Activated naive CD4-positive, alpha-beta T cell treated with anti-CD3 and anti-CD28 coated beads, Interleukin-2, amount 10 ng/mL, durations not matched to agents 7 days and 5 days (primary cell): ENCODE data around the gene CUEDC2.

ENCODE experiments used
- CTCF ChIA-PET: fragments of 350-600 bp; sonication (Branson Sonifier 250); formaldehyde crosslinking; loops from one replicate; lab custom pipeline; 2021; ENCODE audit warnings: antibody characterized with exemption; lab: Charles Lee
- DNase-seq: peaks from one replicate; pipeline ENCODE4 v3.0.0-alpha.2; 2020
- H3K27ac Mint-ChIP-seq: one replicate; pipeline ENCODE4 v1.8.0; 2021; ENCODE audit warnings: mild to moderate bottlenecking, moderate library complexity, mixed read lengths
- H3K27me3 Mint-ChIP-seq: one replicate; pipeline ENCODE4 v1.8.0; 2021; ENCODE audit warnings: mild to moderate bottlenecking, mixed read lengths
- H3K36me3 Mint-ChIP-seq: one replicate; pipeline ENCODE4 v1.8.0; 2021; ENCODE audit warnings: mixed read lengths
- H3K4me1 Mint-ChIP-seq: one replicate; pipeline ENCODE4 v1.8.0; 2021; ENCODE audit warnings: mixed read lengths
- H3K4me3 Mint-ChIP-seq: one replicate; pipeline ENCODE4 v1.8.0; 2021; ENCODE audit warnings: mild to moderate bottlenecking, moderate library complexity, mixed read lengths
- H3K9me3 Mint-ChIP-seq: one replicate; pipeline ENCODE4 v1.8.0; 2021; ENCODE audit warnings: mixed read lengths

Gene CUEDC2

GRCh38 chr10:102425444-102425843 lies 6.9 kb downstream of the CUEDC2 start:
- Mint-ChIP-seq H3K4me1 (peaks cover 26% of the 10 kb centered on the region), H3K4me3 (no peak overlapping the region), H3K27ac (no peak overlapping the region), H3K9me3 (no peaks in the 10 kb centered on the region), H3K36me3 (peaks cover 20% of the 10 kb centered on the region), H3K27me3 (peaks cover 6% of the 10 kb centered on the region)
- CTCF ChIA-PET, result interaction anchor here (0.9 to 1.3 kb wide), 3 partner anchors 22 to 195 kb away, joined by 3 to 6 read pairs (median 5); no protein-coding TSS in a partner anchor
- no peak for DNase-seq

DNA sequence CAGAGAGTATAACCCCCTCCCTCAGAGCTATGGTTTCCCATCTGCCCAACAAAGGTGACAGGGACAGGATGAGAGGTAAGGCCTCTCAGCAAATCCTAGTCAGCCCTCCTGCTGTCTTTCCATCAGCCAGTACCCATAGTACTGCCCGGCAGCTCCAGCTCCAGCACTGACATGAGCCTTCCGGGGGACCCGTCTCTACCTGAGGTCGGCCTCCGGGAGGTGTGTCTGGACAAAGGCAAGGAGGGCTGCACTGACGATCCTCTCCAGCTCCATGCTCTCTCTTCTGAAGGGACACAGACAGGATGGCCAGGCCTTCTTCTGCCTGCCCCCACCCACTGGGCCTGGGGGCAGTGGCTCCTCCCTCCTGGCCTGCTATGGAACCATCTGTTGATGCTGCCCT lies 7.5 kb downstream of the CUEDC2 start:
- Mint-ChIP-seq H3K4me3 (no peak overlapping the region), H3K36me3 (peaks cover 19% of the 10 kb centered on the region), H3K9me3 (no peaks in the 10 kb centered on the region), H3K27ac (no peak overlapping the region), H3K4me1 (peaks cover 31% of the 10 kb centered on the region), H3K27me3 (peaks cover 10% of the 10 kb centered on the region)
- DNase-seq, result no peak
- CTCF ChIA-PET, result interaction anchor here (1.2 to 4.5 kb wide), 4 partner anchors 22 to 194 kb away, joined by 5 to 35 read pairs (median 17); no protein-coding TSS in a partner anchor

- DNase-seq, result no peak
- H3K27ac Mint-ChIP-seq, result no peak overlapping the region
- no peaks in the 10 kb centered on the region for H3K9me3 Mint-ChIP-seq
- peaks cover 19% of the 10 kb centered on the region for H3K36me3 Mint-ChIP-seq
- peaks cover 18% of the 10 kb centered on the region for H3K27me3 Mint-ChIP-seq
- H3K4me1 Mint-ChIP-seq, result peaks cover 38% of the 10 kb centered on the region
- H3K4me3 Mint-ChIP-seq, result no peak overlapping the region
- CTCF ChIA-PET, result interaction anchor here (1.2 to 5.0 kb wide), 5 partner anchors 21 to 194 kb away, joined by 3 to 35 read pairs (median 28); no protein-coding TSS in a partner anchor
Measured at GRCh38 chr10:102424145-102424544, 8.2 kb downstream of the CUEDC2 start.

GRCh38 chr10:102423372-102423968 lies 8.9 kb downstream of the CUEDC2 start:
- H3K27me3 Mint-ChIP-seq, result peaks cover 24% of the 10 kb centered on the region
- H3K4me3 Mint-ChIP-seq, result peak overlapping the region; percentile 96
- CTCF ChIA-PET, result interaction anchor here (0.6 to 5.0 kb wide), 13 partner anchors 9 to 264 kb away, joined by 3 to 35 read pairs (median 3); partner anchors contain the start of gene CUEDC2
- no peak overlapping the region for H3K27ac Mint-ChIP-seq
- peaks cover 19% of the 10 kb centered on the region for H3K36me3 Mint-ChIP-seq
- no peaks in the 10 kb centered on the region for H3K9me3 Mint-ChIP-seq
- peaks cover 42% of the 10 kb centered on the region for H3K4me1 Mint-ChIP-seq
- no peak for DNase-seq

DNA sequence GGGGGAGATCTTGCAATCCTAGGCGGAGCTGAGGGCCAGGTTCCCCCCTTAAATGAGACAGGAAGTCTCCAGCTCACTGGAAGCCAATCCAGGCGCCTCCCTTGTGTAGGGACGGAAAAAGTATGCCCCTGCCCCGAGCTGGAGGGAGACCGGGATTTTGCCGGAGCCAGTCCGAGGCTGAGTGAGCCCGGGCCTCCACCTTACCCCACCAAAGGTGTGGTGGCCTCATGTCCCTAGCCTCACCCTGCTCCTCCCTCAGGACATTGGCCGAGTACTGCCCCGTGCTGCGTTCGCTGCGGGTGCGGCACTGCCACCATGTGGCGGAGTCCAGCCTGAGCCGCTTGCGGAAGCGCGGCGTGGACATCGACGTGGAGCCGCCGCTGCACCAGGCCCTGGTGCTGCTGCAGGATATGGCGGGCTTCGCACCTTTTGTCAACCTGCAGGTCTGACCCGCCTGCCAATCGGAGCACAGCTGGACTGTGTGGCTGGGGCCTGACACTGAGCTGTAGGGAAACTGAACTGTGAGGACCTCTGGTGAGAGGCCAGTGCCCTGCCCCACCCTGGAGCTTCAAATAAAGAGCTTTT lies 9.7 kb downstream of the CUEDC2 start:
- Mint-ChIP-seq H3K27me3 (peaks cover 33% of the 10 kb centered on the region), H3K4me3 (peak overlapping the region; percentile 96), H3K27ac (peak overlapping the region; percentile 86), H3K36me3 (peaks cover 19% of the 10 kb centered on the region), H3K9me3 (no peaks in the 10 kb centered on the region), H3K4me1 (peaks cover 42% of the 10 kb centered on the region)
- peak; percentile 70 for DNase-seq
- CTCF ChIA-PET, result interaction anchor here (0.6 to 5.0 kb wide), 22 partner anchors 8 to 263 kb away, joined by 3 to 35 read pairs (median 3); partner anchors contain the start of genes C10orf95, CUEDC2 and SUFU

DNA sequence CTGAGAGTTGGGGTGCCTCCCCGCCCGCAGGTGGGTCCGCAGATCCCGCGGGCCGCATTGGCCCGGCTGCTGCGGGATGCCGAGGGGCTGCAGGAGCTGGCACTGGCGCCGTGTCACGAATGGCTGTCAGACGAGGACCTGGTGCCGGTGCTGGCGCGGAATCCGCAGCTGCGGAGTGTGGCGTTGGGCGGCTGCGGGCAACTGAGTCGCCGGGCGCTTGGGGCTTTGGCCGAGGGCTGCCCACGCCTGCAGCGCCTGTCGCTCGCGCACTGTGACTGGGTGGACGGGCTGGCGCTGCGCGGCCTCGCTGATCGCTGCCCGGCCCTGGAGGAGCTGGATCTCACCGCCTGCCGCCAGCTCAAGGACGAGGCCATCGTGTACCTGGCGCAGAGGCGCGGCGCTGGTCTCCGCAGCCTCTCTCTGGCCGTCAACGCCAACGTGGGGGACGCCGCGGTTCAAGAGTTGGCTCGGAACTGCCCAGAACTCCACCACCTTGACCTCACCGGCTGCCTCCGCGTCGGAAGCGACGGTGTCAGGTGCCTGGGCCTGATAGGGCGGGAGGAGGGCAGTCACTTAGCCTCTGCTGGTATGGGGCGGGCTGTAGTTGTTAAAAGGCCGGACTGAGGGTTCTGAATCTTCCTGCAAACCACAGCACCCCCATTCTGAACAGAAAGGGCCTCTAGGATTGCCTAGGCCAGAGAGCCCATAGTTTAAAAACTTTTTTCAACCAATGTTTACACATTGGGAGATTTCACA lies 10.4 kb downstream of the CUEDC2 start:
- H3K27ac Mint-ChIP-seq, result peak overlapping the region; percentile 96
- peaks cover 17% of the 10 kb centered on the region for H3K36me3 Mint-ChIP-seq
- no peaks in the 10 kb centered on the region for H3K9me3 Mint-ChIP-seq
- peaks cover 40% of the 10 kb centered on the region for H3K27me3 Mint-ChIP-seq
- H3K4me1 Mint-ChIP-seq, result peaks cover 42% of the 10 kb centered on the region
- peak; percentile 54 for DNase-seq
- H3K4me3 Mint-ChIP-seq, result peak overlapping the region; percentile 96
- CTCF ChIA-PET, result interaction anchor here (1.0 to 5.0 kb wide), 16 partner anchors 8 to 262 kb away, joined by 3 to 35 read pairs (median 5); partner anchors contain the start of genes C10orf95, CUEDC2 and SUFU

- Mint-ChIP-seq H3K4me1 (peaks cover 42% of the 10 kb centered on the region), H3K4me3 (peak overlapping the region; percentile 96), H3K36me3 (peaks cover 17% of the 10 kb centered on the region), H3K27ac (peak overlapping the region; percentile 96), H3K9me3 (no peaks in the 10 kb centered on the region), H3K27me3 (peaks cover 43% of the 10 kb centered on the region)
- CTCF ChIA-PET, result interaction anchor here (1.1 to 5.0 kb wide), 12 partner anchors 8 to 195 kb away, joined by 3 to 35 read pairs (median 6); partner anchors contain the start of genes C10orf95 and CUEDC2
- DNase-seq, result no peak
Measured at GRCh38 chr10:102421507-102421756, 10.9 kb downstream of the CUEDC2 start.

GRCh38 chr10:102420714-102421506 lies 11.5 kb downstream of the CUEDC2 start, which contains the start of gene FBXL15:
TSS of gene FBXL15 (plus strand) at chr10:102420836. CDS start at chr10:102421130, 294 bp downstream.
- H3K27me3 Mint-ChIP-seq, result peaks cover 49% of the 10 kb centered on the region
- H3K4me1 Mint-ChIP-seq, result peaks cover 40% of the 10 kb centered on the region
- H3K9me3 Mint-ChIP-seq, result no peaks in the 10 kb centered on the region
- peak within 1 kb of the TSS; percentile 96 for H3K27ac Mint-ChIP-seq
- peaks cover 17% of the 10 kb centered on the region for H3K36me3 Mint-ChIP-seq
- H3K4me3 Mint-ChIP-seq, result peak within 1 kb of the TSS; percentile 96
- DNase-seq, result peak; percentile 97
- CTCF ChIA-PET, result interaction anchor here (0.7 to 5.0 kb wide), 13 partner anchors 8 to 191 kb away, joined by 3 to 35 read pairs (median 7); partner anchors contain the start of genes C10orf95, CUEDC2 and NFKB2

- Mint-ChIP-seq H3K4me1 (peaks cover 40% of the 10 kb centered on the region), H3K4me3 (peak overlapping the region; percentile 96), H3K36me3 (peaks cover 16% of the 10 kb centered on the region), H3K27ac (peak overlapping the region; percentile 96), H3K27me3 (peaks cover 53% of the 10 kb centered on the region), H3K9me3 (no peaks in the 10 kb centered on the region)
- no peak for DNase-seq
- CTCF ChIA-PET, result interaction anchor here (0.7 to 5.0 kb wide), 7 partner anchors 11 to 190 kb away, joined by 3 to 33 read pairs (median 5); partner anchors contain the start of genes C10orf95 and NFKB2
Measured at GRCh38 chr10:102420181-102420713, 12.1 kb downstream of the CUEDC2 start.

DNA sequence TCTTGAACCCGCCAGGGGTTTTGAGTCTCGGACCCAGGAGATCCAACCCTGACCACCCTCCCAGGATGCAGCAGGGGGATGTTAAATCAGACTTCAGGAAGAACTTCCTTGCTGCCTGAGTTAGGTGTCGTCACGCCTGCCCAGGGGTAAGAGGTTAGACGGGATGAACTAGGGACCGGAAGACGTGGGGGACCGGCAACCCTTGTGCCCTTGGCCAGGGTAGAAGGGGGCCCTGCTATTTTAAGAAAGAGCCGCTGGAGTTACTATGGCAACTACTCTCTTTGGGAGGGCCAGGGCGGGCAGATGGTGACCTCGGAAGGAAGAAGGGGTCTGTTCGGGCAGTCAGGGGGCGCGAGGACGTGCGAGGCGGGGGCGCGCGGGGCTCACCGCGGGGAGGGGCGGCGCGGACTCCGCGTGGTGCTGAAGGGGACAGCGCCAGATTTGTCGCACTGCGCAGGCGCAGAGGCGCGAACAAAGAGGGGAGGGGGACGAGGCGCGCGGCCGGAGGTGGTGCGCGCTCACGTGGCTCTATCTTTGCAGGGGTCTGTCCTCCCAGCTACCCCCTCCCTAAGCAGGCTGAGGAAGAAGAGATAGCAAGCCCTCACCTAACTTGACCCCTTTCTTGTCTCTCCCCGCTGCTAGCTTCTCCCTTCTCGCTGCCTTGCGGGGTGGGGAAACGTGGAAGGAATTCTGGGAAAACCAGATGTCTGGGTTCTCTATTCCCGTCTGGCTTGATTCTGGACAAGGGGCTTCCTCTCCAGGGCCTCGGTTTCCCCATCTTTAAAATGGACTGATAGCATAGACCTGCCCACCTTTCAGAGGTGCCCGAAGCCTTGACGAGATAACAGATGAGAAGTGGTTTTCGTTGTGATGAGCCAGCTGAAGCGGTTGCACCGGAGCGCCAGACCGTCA lies 12.8 kb downstream of the CUEDC2 start:
- H3K36me3 Mint-ChIP-seq, result peaks cover 16% of the 10 kb centered on the region
- no peaks in the 10 kb centered on the region for H3K9me3 Mint-ChIP-seq
- H3K4me3 Mint-ChIP-seq, result peak overlapping the region; percentile 96
- DNase-seq, result peak; percentile 83
- H3K27ac Mint-ChIP-seq, result peak overlapping the region; percentile 37
- peaks cover 40% of the 10 kb centered on the region for H3K4me1 Mint-ChIP-seq
- CTCF ChIA-PET, result interaction anchor here (0.6 to 5.0 kb wide), 6 partner anchors 12 to 189 kb away, joined by 3 to 33 read pairs (median 5); partner anchors contain the start of gene NFKB2
- peaks cover 60% of the 10 kb centered on the region for H3K27me3 Mint-ChIP-seq

GRCh38 chr10:102418622-102419268 lies 13.6 kb downstream of the CUEDC2 start, which contains the start of gene PSD:
TSS of gene PSD (minus strand) at chr10:102418785. CDS start at chr10:102417038, 1,747 bp downstream.
- H3K36me3 Mint-ChIP-seq, result peaks cover 10% of the 10 kb centered on the region
- CTCF ChIA-PET, result no interaction called here
- peak within 1 kb of the TSS; percentile 96 for H3K4me3 Mint-ChIP-seq
- H3K4me1 Mint-ChIP-seq, result peaks cover 38% of the 10 kb centered on the region
- DNase-seq, result no peak
- peak within 1 kb of the TSS; percentile 69 for H3K27ac Mint-ChIP-seq
- H3K9me3 Mint-ChIP-seq, result no peaks in the 10 kb centered on the region
- H3K27me3 Mint-ChIP-seq, result peaks cover 68% of the 10 kb centered on the region

GRCh38 chr10:102416695-102417094 lies 15.7 kb downstream of the CUEDC2 start:
- H3K4me1 Mint-ChIP-seq, result peaks cover 33% of the 10 kb centered on the region
- CTCF ChIA-PET, result interaction anchor here (1.6 kb wide), 1 partner anchor 17 kb away, joined by 5 read pairs; no protein-coding TSS in a partner anchor
- no peaks in the 10 kb centered on the region for H3K9me3 Mint-ChIP-seq
- H3K36me3 Mint-ChIP-seq, result peaks cover 1% of the 10 kb centered on the region
- DNase-seq, result no peak
- no peak overlapping the region for H3K4me3 Mint-ChIP-seq
- peaks cover 88% of the 10 kb centered on the region for H3K27me3 Mint-ChIP-seq
- no peak overlapping the region for H3K27ac Mint-ChIP-seq
